ENCODE data around the gene C11orf21.
"Not testable (repeated sequence)": the region's sequence is repeated elsewhere in the genome, so short reads cannot be mapped to it uniquely, and the experiment has no call there.

C11orf21 gene

GRCh38 chr11:2335286-2335685 is 33.6 kb upstream of the C11orf21 start:
- H3K9me3 ChIP-seq (ENCODE audit: control insufficient read depth, low read length); H3K27ac ChIP-seq (ENCODE audit: insufficient read depth, low read depth, low read length, poor library complexity, severe bottlenecking); H3K4me3 ChIP-seq (ENCODE audit: insufficient read depth, low read depth, low read length); H3K27me3 ChIP-seq (ENCODE audit: control insufficient read depth, insufficient read depth, low read length, poor library complexity, severe bottlenecking); H3K36me3 ChIP-seq (ENCODE audit: control insufficient read depth, insufficient read depth, low read length); H3K4me1 ChIP-seq (ENCODE audit: control insufficient read depth, insufficient read depth, low read length): not testable (repeated sequence)
- whole genome bisulfite sequencing, 2 experiments: 92 to 94% methylated on average over 18 of the region's 18 CpGs

GRCh38 chr11:2333486-2334205 is 31.9 kb upstream of the C11orf21 start:
- not testable (repeated sequence) for H3K4me1 ChIP-seq (ENCODE audit: control insufficient read depth, insufficient read depth, low read length); H3K4me3 ChIP-seq (ENCODE audit: insufficient read depth, low read depth, low read length); H3K9me3 ChIP-seq (ENCODE audit: control insufficient read depth, low read length); H3K36me3 ChIP-seq (ENCODE audit: control insufficient read depth, insufficient read depth, low read length); H3K27me3 ChIP-seq (ENCODE audit: control insufficient read depth, insufficient read depth, low read length, poor library complexity, severe bottlenecking); H3K27ac ChIP-seq (ENCODE audit: insufficient read depth, low read depth, low read length, poor library complexity, severe bottlenecking)
- WGBS, 2 experiments: 86 to 88% methylated on average over 1 to 2 of the region's 4 CpGs

GRCh38 chr11:2332569-2332968 is 30.9 kb upstream of the C11orf21 start:
- 82 to 88% methylated on average over 18 to 22 of the region's 29 CpGs for WGBS, 2 experiments
- H3K4me3 ChIP-seq (ENCODE audit: insufficient read depth, low read depth, low read length); H3K36me3 ChIP-seq (ENCODE audit: control insufficient read depth, insufficient read depth, low read length); H3K27me3 ChIP-seq (ENCODE audit: control insufficient read depth, insufficient read depth, low read length, poor library complexity, severe bottlenecking); H3K9me3 ChIP-seq (ENCODE audit: control insufficient read depth, low read length); H3K27ac ChIP-seq (ENCODE audit: insufficient read depth, low read depth, low read length, poor library complexity, severe bottlenecking): not testable (repeated sequence)
- peaks cover 12% of the 10 kb centered on the region for H3K4me1 ChIP-seq (ENCODE audit: control insufficient read depth, insufficient read depth, low read length)

GRCh38 chr11:2331404-2331803 is 29.7 kb upstream of the C11orf21 start:
- H3K4me3 ChIP-seq (ENCODE audit: insufficient read depth, low read depth, low read length): no peak overlapping the region
- no peaks in the 10 kb centered on the region for H3K9me3 ChIP-seq (ENCODE audit: control insufficient read depth, low read length)
- no peaks in the 10 kb centered on the region for H3K36me3 ChIP-seq (ENCODE audit: control insufficient read depth, insufficient read depth, low read length)
- H3K27ac ChIP-seq (ENCODE audit: insufficient read depth, low read depth, low read length, poor library complexity, severe bottlenecking): no peak overlapping the region
- H3K27me3 ChIP-seq (ENCODE audit: control insufficient read depth, insufficient read depth, low read length, poor library complexity, severe bottlenecking): no peaks in the 10 kb centered on the region
- peaks cover 12% of the 10 kb centered on the region for H3K4me1 ChIP-seq (ENCODE audit: control insufficient read depth, insufficient read depth, low read length)
- WGBS, 2 experiments: 93 to 96% methylated on average over 5 of the region's 5 CpGs

- Histone ChIP-seq H3K4me3 (ENCODE audit: insufficient read depth, low read depth, low read length) (no peak overlapping the region), H3K9me3 (ENCODE audit: control insufficient read depth, low read length) (no peaks in the 10 kb centered on the region), H3K36me3 (ENCODE audit: control insufficient read depth, insufficient read depth, low read length) (no peaks in the 10 kb centered on the region), H3K4me1 (ENCODE audit: control insufficient read depth, insufficient read depth, low read length) (peaks cover 12% of the 10 kb centered on the region), H3K27ac (ENCODE audit: insufficient read depth, low read depth, low read length, poor library complexity, severe bottlenecking) (no peak overlapping the region), H3K27me3 (ENCODE audit: control insufficient read depth, insufficient read depth, low read length, poor library complexity, severe bottlenecking) (no peaks in the 10 kb centered on the region)
- WGBS, 2 experiments: 95 to 97% methylated on average over 6 of the region's 6 CpGs
These were observed 29.0 kb upstream of the C11orf21 start for GRCh38 chr11:2330696-2331095.

GRCh38 chr11:2329551-2329950 is 27.8 kb upstream of the C11orf21 start:
- Histone ChIP-seq H3K4me1 (ENCODE audit: control insufficient read depth, insufficient read depth, low read length) (peaks cover 12% of the 10 kb centered on the region), H3K36me3 (ENCODE audit: control insufficient read depth, insufficient read depth, low read length) (no peaks in the 10 kb centered on the region), H3K9me3 (ENCODE audit: control insufficient read depth, low read length) (no peaks in the 10 kb centered on the region), H3K27me3 (ENCODE audit: control insufficient read depth, insufficient read depth, low read length, poor library complexity, severe bottlenecking) (no peaks in the 10 kb centered on the region), H3K4me3 (ENCODE audit: insufficient read depth, low read depth, low read length) (no peak overlapping the region), H3K27ac (ENCODE audit: insufficient read depth, low read depth, low read length, poor library complexity, severe bottlenecking) (no peak overlapping the region)
- WGBS, 2 experiments: 93 to 94% methylated on average over 9 of the region's 9 CpGs

- Histone ChIP-seq H3K4me1 (ENCODE audit: control insufficient read depth, insufficient read depth, low read length) (peaks cover 12% of the 10 kb centered on the region), H3K27ac (ENCODE audit: insufficient read depth, low read depth, low read length, poor library complexity, severe bottlenecking) (peak overlapping the region; percentile 70), H3K9me3 (ENCODE audit: control insufficient read depth, low read length) (no peaks in the 10 kb centered on the region), H3K36me3 (ENCODE audit: control insufficient read depth, insufficient read depth, low read length) (no peaks in the 10 kb centered on the region), H3K4me3 (ENCODE audit: insufficient read depth, low read depth, low read length) (no peak overlapping the region), H3K27me3 (ENCODE audit: control insufficient read depth, insufficient read depth, low read length, poor library complexity, severe bottlenecking) (no peaks in the 10 kb centered on the region)
- 75 to 81% methylated on average over 15 of the region's 15 CpGs for WGBS, 2 experiments
These were observed 27.1 kb upstream of the C11orf21 start for GRCh38 chr11:2328656-2329354.

- 94% methylated on average over 11 of the region's 11 CpGs for WGBS, 2 experiments
- no peaks in the 10 kb centered on the region for H3K36me3 ChIP-seq (ENCODE audit: control insufficient read depth, insufficient read depth, low read length)
- no peaks in the 10 kb centered on the region for H3K27me3 ChIP-seq (ENCODE audit: control insufficient read depth, insufficient read depth, low read length, poor library complexity, severe bottlenecking)
- peaks cover 12% of the 10 kb centered on the region for H3K4me1 ChIP-seq (ENCODE audit: control insufficient read depth, insufficient read depth, low read length)
- no peak overlapping the region for H3K4me3 ChIP-seq (ENCODE audit: insufficient read depth, low read depth, low read length)
- no peaks in the 10 kb centered on the region for H3K9me3 ChIP-seq (ENCODE audit: control insufficient read depth, low read length)
- H3K27ac ChIP-seq (ENCODE audit: insufficient read depth, low read depth, low read length, poor library complexity, severe bottlenecking): peak overlapping the region; percentile 44
These were observed 26.3 kb upstream of the C11orf21 start for GRCh38 chr11:2328021-2328420.

- H3K27me3 ChIP-seq (ENCODE audit: control insufficient read depth, insufficient read depth, low read length, poor library complexity, severe bottlenecking): no peaks in the 10 kb centered on the region
- H3K27ac ChIP-seq (ENCODE audit: insufficient read depth, low read depth, low read length, poor library complexity, severe bottlenecking): no peak overlapping the region
- peaks cover 12% of the 10 kb centered on the region for H3K4me1 ChIP-seq (ENCODE audit: control insufficient read depth, insufficient read depth, low read length)
- no peaks in the 10 kb centered on the region for H3K9me3 ChIP-seq (ENCODE audit: control insufficient read depth, low read length)
- H3K36me3 ChIP-seq (ENCODE audit: control insufficient read depth, insufficient read depth, low read length): no peaks in the 10 kb centered on the region
- no peak overlapping the region for H3K4me3 ChIP-seq (ENCODE audit: insufficient read depth, low read depth, low read length)
- 92 to 93% methylated on average over 11 of the region's 11 CpGs for WGBS, 2 experiments
These were observed 25.3 kb upstream of the C11orf21 start for GRCh38 chr11:2327032-2327431.

GRCh38 chr11:2325719-2326118 is 24.0 kb upstream of the C11orf21 start:
- no peaks in the 10 kb centered on the region for H3K27me3 ChIP-seq (ENCODE audit: control insufficient read depth, insufficient read depth, low read length, poor library complexity, severe bottlenecking)
- H3K4me3 ChIP-seq (ENCODE audit: insufficient read depth, low read depth, low read length): no peak overlapping the region
- peaks cover 12% of the 10 kb centered on the region for H3K4me1 ChIP-seq (ENCODE audit: control insufficient read depth, insufficient read depth, low read length)
- H3K9me3 ChIP-seq (ENCODE audit: control insufficient read depth, low read length): no peaks in the 10 kb centered on the region
- no peak overlapping the region for H3K27ac ChIP-seq (ENCODE audit: insufficient read depth, low read depth, low read length, poor library complexity, severe bottlenecking)
- H3K36me3 ChIP-seq (ENCODE audit: control insufficient read depth, insufficient read depth, low read length): no peaks in the 10 kb centered on the region
- WGBS, 2 experiments: 93 to 99% methylated on average over 2 of the region's 2 CpGs

All from ectodermal cell (in vitro differentiated cells).